H7 (cell line): Measurements from ENCODE around the gene NTRK1. TPM values are rescaled to one million over a fixed set of nuclear protein-coding genes. Genes with fewer than 3 reads are reported as not detected.
A peak's percentile ranks its signal among the peaks of the same experiment; 100 is the strongest.

Experiments used
- DNase-seq: peaks from one replicate; pipeline ENCODE4 v3.0.0; 2012
- H3K27me3 ChIP-seq: 2 replicates; pipeline ENCODE4 v1.6.0; 2011; ENCODE audit warnings: mild to moderate bottlenecking, low read length; ENCODE audit not compliant: control insufficient read depth, insufficient read depth
- H3K36me3 ChIP-seq: replicated peaks from 2 replicates; pipeline ENCODE4 v1.5.1; 2011; ENCODE audit warnings: low read length; ENCODE audit not compliant: control insufficient read depth, insufficient read depth
- H3K4me3 ChIP-seq: 2 replicates; pipeline ENCODE4 v1.5.1; 2011; ENCODE audit warnings: low read depth, mild to moderate bottlenecking, control low read depth, low read length, moderate library complexity; ENCODE audit not compliant: insufficient read depth
- total RNA-seq: library from RNA; depleted of rRNA; stranded (reverse); fragments of >200 nt; shearing (Covaris generic); gene quantifications from 2 replicates; pipeline ENCODE4 v1.2.3, GENCODE V29; 2014

Gene NTRK1
- total RNA-seq, 1 experiment from 2014 or later: 0.07 TPM

DNA sequence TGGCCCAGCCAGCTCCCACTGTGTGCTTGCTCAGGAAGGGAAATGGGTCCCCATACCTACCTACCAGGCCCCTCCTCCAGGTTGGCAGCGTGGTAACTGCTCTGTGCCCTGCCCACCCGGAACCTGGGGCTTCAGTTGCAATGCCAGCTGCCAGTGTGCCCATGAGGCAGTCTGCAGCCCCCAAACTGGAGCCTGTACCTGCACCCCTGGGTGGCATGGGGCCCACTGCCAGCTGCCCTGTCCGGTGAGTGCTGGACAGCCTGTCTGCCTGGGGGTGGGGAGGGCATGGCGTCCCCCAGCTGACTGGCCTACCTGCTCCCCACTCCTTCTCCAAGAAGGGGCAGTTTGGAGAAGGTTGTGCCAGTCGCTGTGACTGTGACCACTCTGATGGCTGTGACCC is 49.0 kb downstream of the NTRK1 start:
- no peak for DNase-seq
- Histone ChIP-seq H3K27me3 (no peaks in the 10 kb centered on the region; the same call in 1 of the 2 replicates), H3K4me3 (no peak overlapping the region), H3K36me3 (no peaks in the 10 kb centered on the region)

DNA sequence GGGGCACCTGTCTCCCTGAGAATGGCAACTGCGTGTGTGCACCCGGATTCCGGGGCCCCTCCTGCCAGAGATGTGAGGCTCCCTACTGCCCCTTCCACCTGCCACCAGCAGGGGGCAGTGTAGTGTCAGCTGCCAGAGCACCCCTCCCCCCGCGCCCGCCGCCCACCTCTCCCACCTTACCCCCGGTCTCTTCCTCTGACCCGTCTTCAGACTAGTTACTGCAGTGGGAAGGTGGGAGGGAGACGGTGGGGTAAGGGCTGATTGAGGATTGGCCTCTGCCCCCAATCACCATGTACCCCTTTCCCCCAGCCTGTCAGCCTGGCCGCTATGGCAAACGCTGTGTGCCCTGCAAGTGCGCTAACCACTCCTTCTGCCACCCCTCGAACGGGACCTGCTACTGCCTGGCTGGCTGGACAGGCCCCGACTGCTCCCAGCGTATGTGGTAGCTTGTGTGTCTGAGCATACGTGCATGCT is 49.7 kb downstream of the NTRK1 start:
- Histone ChIP-seq H3K36me3 (no peaks in the 10 kb centered on the region; the same call in 1 of the 2 replicates), H3K4me3 (peak overlapping the region; percentile 18), H3K27me3 (no peaks in the 10 kb centered on the region; the same call in 1 of the 2 replicates)
- DNase-seq: peak; percentile 98

DNA sequence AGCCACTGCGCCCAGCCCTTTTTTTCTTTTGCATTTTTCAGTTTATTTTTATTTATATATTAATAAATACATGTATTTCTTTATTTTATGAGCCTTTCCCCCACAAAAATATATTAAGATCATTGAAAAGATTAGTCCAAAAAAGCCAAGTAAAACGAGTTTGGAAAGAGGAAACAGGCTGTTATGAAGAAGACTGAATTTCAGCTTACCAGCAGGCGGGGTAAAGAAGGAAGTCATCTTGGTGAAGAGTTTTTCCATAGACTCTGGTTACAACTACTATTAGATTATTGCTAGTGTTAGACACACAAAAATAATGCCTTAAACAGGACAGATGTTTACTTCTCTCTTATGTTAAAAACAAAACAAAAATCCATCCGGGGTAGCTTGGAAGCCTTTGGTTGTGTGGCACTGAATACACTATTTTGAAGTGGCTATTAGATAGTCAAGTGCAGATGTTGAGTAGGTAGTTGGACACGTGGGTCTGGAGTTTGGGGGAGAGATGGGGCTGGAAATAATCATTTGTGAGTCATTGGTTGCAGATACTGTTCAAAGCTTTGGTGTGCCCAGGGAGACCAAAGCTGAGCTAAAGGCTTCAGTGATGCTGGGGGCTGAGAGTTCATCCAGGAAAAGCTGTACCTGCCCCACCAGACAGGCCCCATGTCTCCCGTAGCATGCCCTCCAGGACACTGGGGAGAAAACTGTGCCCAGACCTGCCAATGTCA is 51.1 kb downstream of the NTRK1 start:
- Histone ChIP-seq H3K36me3 (no peaks in the 10 kb centered on the region; the same call in 1 of the 2 replicates), H3K4me3 (no peak overlapping the region), H3K27me3 (no peaks in the 10 kb centered on the region; the same call in 1 of the 2 replicates)
- no peak for DNase-seq

DNA sequence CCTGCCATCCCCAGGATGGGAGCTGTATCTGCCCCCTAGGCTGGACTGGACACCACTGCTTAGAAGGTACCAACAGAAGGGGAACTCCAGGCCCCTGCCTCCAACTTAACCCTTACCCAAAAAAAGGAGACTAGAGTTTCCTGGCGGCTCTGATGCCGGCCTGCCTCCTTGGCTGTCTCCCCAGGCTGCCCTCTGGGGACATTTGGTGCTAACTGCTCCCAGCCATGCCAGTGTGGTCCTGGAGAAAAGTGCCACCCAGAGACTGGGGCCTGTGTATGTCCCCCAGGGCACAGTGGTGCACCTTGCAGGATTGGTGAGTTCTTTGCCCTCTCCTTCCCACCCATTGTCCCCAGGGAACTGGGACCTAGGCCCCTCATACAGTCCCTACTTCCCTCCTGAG is 51.6 kb downstream of the NTRK1 start:
- H3K27me3 ChIP-seq: no peaks in the 10 kb centered on the region; the same call in 1 of the 2 replicates
- no peak overlapping the region for H3K4me3 ChIP-seq
- H3K36me3 ChIP-seq: no peaks in the 10 kb centered on the region; the same call in 1 of the 2 replicates
- DNase-seq: no peak

DNA sequence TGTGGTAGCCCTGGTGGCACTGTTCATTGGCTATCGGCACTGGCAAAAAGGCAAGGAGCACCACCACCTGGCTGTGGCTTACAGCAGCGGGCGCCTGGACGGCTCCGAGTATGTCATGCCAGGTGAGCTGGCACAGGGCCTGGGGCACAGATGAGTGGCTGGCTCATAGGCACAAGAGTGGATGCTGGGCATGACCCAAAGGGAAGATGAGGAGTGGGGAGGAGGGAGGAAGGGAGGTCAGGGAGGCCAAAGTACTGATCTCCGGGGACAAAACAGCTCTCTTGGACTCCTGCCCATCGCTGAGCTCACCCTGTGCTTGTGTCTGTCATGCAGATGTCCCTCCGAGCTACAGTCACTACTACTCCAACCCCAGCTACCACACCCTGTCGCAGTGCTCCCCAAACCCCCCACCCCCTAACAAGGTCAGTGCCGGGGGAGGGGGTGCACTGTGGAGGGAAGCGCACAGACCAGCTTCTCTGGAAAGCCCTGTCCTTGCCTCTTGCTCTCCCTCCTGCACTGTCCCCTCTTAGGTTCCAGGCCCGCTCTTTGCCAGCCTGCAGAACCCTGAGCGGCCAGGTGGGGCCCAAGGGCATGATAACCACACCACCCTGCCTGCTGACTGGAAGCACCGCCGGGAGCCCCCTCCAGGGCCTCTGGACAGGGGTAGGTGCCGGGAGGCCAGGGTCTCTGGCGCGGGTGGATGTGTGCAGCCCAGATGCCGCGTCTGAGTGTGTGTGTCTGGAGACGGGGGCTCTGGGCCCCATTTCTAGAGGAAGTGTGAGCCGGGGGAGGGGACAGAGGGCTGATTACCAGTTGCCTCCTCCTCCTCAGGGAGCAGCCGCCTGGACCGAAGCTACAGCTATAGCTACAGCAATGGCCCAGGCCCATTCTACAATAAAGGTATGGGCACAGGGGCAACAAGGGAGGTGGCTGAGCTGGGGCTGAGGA is 52.5 kb downstream of the NTRK1 start:
- Histone ChIP-seq H3K36me3 (no peaks in the 10 kb centered on the region; the same call in 1 of the 2 replicates), H3K27me3 (no peaks in the 10 kb centered on the region; the same call in 1 of the 2 replicates), H3K4me3 (no peak overlapping the region)
- peak; percentile 90 for DNase-seq

DNA sequence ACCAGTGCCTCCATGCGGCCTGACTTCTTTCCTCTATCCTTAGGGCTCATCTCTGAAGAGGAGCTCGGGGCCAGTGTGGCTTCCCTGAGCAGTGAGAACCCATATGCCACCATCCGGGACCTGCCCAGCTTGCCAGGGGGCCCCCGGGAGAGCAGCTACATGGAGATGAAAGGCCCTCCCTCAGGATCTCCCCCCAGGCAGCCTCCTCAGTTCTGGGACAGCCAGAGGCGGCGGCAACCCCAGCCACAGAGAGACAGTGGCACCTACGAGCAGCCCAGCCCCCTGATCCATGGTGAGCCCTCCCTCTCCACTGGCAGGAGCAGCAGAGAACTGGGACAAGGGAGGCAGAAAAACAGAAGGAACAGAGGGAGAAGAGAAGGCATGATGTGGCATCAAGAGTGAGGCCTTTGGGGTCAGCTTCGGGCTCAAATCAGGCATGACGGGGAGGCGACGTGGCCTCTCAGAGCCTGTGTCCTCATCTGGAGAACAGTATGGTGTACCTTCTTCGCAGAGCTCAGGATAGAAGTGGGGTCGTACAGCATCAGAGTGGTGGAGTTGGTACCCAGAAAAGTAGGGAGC is 53.2 kb downstream of the NTRK1 start:
- no peaks in the 10 kb centered on the region; the same call in 1 of the 2 replicates for H3K36me3 ChIP-seq
- DNase-seq: no peak
- peaks cover 2% of the 10 kb centered on the region; the same call in 1 of the 2 replicates for H3K27me3 ChIP-seq
- H3K4me3 ChIP-seq: no peak overlapping the region

DNA sequence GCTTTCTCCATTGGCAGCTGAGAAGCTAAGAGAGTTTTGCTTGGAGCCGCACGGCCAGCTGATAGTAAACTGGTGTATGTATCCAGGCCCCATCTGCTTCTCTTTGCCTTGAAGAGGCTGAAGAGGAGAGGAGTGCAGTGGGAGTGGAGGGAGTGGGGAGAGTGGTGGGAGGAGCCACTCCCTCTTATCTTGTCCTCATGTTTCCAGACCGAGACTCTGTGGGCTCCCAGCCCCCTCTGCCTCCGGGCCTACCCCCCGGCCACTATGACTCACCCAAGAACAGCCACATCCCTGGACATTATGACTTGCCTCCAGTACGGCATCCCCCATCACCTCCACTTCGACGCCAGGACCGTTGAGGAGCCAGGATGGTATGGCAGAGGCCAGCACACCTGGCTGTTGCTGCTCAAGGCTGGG is 53.8 kb downstream of the NTRK1 start:
- H3K27me3 ChIP-seq: peaks cover 7% of the 10 kb centered on the region; the same call in 1 of the 2 replicates
- H3K36me3 ChIP-seq: no peaks in the 10 kb centered on the region; the same call in 1 of the 2 replicates
- no peak for DNase-seq
- H3K4me3 ChIP-seq: no peak overlapping the region

DNA sequence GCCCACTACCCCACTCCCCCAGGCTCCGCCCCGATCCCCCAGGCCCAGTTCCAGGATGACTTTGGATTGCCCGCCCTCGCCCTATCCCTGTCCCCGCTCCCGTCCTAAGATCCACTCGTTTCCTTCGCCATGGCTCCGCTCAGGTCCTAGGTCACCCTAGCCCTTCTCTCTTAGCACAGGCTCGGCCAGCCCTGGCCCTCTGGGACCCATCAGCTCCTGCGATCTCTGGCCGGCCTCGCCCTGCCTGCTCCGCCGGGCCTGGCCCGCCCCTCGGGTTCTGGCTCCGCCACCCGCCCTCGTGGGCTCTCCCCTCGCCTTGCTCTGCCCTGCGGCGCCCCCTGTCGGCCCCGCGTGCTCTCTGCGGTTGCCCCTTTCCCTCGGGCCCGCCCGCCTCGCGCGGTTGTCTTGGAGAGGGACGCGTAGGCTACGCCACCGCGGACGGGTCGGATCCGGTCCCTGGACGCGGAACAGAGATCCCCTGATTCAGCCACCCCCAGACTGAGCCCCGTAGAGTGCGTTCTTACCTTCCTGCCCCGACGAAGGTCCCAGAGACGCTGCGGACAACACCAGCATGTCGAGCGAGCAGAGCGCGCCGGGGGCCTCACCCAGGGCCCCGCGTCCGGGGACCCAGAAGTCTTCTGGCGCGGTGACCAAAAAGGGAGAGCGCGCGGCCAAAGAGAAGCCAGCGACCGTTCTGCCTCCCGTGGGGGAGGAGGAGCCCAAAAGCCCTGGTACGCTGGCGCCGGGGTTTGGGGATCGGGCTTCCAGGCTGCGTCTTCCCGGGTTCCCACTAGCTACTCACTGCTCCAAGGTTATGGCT is 59.8 kb downstream of the NTRK1 start, which contains the start of gene LRRC71:
LRRC71 (plus strand) TSS at position 400 of the 820 bp plus-strand sequence; CDS start at position 572, 172 bp downstream.
- DNase-seq: peak; percentile 99
- Histone ChIP-seq H3K36me3 (no peaks in the 10 kb centered on the region), H3K4me3 (peak within 1 kb of the TSS; percentile 43), H3K27me3 (peaks cover 65% of the 10 kb centered on the region)

DNA sequence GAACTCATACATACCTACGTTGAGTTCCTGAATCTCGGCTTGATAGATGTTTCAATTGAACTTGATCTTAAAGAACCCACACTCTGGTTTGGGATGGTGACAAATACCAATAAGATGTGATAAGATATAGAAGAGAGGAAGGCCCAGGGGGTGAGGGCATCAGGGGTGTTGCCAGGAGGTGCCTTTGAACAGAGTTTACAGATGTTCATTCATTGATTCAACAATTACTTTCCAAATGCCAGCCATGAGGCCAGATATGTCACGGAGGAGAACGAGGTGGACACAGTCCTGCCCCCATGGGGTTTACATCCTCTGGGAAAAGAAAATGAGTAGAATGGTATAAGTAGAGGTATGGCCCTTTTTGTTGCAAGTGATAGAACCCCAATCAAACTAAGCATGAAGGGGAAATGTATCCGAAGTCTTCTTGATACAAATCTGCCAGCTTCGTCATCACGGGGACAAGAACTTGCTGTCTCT is 60.4 kb downstream of the NTRK1 start:
- peak overlapping the region; percentile 43; the same call in 1 of the 2 replicates for H3K4me3 ChIP-seq
- H3K27me3 ChIP-seq: peaks cover 71% of the 10 kb centered on the region
- no peak for DNase-seq

DNA sequence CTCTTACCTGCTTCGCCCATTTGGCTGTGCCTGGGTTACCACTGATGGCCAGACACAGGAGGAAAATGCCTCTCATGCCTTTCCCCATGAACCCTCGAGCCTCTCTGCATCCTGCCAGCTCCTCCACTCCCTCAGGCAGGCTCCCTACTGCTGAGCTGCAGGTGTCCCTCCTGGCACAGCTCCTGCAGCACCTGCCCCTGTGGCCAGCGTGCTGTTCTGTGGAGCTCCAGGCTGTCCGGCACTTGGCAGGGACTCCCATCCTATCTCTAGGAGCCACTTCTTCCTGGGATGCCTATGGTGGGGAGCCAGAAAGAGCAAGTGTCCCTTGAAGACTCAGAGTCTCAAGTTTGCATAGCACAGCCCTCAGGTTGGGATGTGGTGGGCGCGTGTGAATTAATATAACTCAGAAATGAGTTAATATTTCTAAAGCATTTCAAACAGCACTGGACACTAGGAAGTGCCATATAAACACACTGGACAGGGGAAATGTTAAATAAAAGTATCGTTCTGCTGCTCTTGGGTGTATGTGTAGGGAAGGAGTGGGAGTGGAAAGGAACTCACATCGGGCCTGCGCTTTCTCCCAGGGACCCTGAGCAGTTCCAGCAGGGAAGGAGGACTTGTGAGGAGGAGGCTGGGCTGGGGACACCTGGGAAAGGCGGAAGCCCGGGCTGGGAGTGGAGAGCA is 62.5 kb downstream of the NTRK1 start:
- Histone ChIP-seq H3K27me3 (peaks cover 92% of the 10 kb centered on the region), H3K36me3 (no peaks in the 10 kb centered on the region), H3K4me3 (peak overlapping the region; percentile 51)
- DNase-seq: peak; percentile 80

More for the DNA sequence above, 60.4 kb downstream of the NTRK1 start:
- H3K36me3 ChIP-seq: no peaks in the 10 kb centered on the region

DNA sequence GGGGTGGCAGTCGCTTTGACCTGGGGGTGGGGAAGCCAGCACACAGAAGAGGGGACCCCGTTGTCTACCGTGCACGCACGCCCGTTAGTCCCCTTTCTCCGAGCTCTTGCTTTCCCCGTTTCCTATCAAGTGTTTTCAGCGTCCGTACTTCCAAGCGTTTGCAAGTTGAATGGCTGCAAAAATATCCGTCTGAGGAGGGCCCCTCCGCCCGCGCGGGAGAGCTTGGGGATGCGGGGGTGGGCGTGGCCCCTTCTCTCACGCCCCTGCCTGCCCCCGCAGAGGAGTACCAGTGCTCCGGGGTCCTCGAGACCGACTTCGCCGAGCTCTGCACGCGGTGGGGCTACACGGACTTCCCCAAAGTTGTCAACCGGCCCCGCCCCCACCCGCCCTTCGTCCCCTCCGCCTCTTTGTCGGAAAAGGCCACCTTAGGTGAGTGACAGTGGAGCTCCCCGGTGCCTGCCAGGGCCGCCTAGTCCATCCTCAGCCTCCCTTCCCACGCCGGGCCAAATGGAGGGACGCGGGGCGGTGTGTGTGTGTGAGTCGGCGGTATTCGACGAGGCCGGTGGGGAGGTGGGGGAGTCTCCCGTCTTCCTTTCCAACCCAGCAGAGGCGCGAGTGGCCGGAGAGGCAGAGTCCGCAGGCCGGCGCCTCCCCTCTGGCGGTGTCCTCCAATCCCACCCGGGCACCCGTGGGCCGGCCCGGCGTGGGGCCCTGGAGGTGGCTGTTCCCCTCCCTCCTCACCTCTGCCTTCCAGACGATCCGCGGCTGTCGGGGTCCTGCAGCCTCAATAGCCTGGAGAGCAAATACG is 63.2 kb downstream of the NTRK1 start:
- H3K27me3 ChIP-seq: peaks cover 94% of the 10 kb centered on the region
- no peaks in the 10 kb centered on the region for H3K36me3 ChIP-seq
- peak overlapping the region; percentile 51 for H3K4me3 ChIP-seq

DNA sequence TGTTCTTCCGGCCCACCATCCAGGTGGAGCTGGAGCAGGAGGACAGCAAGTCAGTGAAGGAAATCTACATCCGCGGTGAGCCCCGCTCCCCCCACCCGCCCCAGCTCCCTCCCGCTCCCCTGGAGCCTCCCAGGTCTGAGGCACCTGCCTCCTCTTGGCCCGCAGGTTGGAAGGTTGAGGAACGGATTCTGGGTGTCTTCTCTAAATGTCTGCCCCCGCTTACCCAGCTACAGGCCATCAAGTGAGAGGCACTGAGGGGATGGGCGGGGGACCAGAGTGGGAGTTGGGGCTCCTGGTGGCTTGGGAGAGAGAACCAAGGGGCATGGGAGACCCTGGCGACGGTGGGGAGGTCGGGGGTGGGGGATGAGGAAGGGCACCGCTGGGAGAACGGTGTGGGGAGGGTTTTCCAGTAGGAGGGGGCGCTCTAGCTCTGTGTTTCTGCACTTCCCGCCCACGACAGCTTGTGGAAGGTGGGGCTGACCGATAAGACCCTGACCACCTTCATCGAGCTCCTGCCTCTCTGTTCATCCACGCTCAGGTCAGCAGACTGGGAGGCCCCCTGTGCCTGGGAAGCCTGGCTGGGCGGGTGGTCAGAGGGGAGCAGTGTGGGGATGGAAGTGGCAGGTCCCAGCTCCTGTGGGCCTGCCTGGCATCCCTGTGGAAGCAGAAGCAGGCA is 64.0 kb downstream of the NTRK1 start:
- Histone ChIP-seq H3K27me3 (peaks cover 95% of the 10 kb centered on the region), H3K4me3 (peak overlapping the region; percentile 51), H3K36me3 (no peaks in the 10 kb centered on the region)
- DNase-seq: peak; percentile 85

More for the DNA sequence above, 63.2 kb downstream of the NTRK1 start:
- peak; percentile 81 for DNase-seq
